H1 (cell line): ENCODE data around the gene APLP2. TPM values are rescaled to one million over a fixed set of nuclear protein-coding genes. Genes with fewer than 3 reads are reported as not detected.

ENCODE experiments used
- CTCF ChIA-PET: fragments of 300-600 bp; sonication (Branson Sonifier 250); formaldehyde crosslinking; loops from one replicate; lab custom pipeline; 2021; ENCODE audit not compliant: partially characterized antibody; lab: Charles Lee
- POLR2A ChIA-PET: fragments of 300-600 bp; sonication (Branson Sonifier 250); formaldehyde crosslinking; loops from one replicate; lab custom pipeline; 2021; ENCODE audit warnings: inconsistent platforms; ENCODE audit not compliant: partially characterized antibody; lab: Charles Lee
- DNase-seq, 2 experiments: peaks; one replicate each; pipeline versions ENCODE4 v3.0.0 to v3.0.0-alpha.2; 2010 to 2022; ENCODE audit warnings: low spot score in 2 of 2, low read depth in 1 of 2, mixed read lengths in 1 of 2
- FAIRE-seq: peaks from 2 replicates; lab custom pipeline; 2011; peaks lifted over from hg19 to GRCh38; lab: Jason Lieb, UNC
- H2AFZ ChIP-seq: 2 replicates; pipeline ENCODE4 v1.8.1; 2012; ENCODE audit warnings: low read length, inconsistent platforms
- H2AK5ac ChIP-seq: 2 replicates; pipeline ENCODE4 v1.6.1; 2013; ENCODE audit warnings: low read depth, low read length
- H2BK120ac ChIP-seq: replicated peaks from 2 replicates; pipeline ENCODE3; 2013; ENCODE audit warnings: low read depth, low read length, inconsistent platforms
- H2BK12ac ChIP-seq: 2 replicates; pipeline ENCODE4 v1.6.1; 2013; ENCODE audit warnings: low read depth, low read length
- H2BK15ac ChIP-seq: 2 replicates; pipeline ENCODE4 v1.6.1; 2013; ENCODE audit warnings: low read length
- H2BK20ac ChIP-seq: 2 replicates; pipeline ENCODE4 v1.6.1; 2013; ENCODE audit warnings: low read length
- H2BK5ac ChIP-seq: 2 replicates; pipeline ENCODE4 v1.6.1; 2013; ENCODE audit warnings: low read depth, low read length
- H3K14ac ChIP-seq: 2 replicates; pipeline ENCODE4 v1.6.1; 2013; ENCODE audit warnings: inconsistent platforms; ENCODE audit not compliant: insufficient read length
- H3K18ac ChIP-seq: 2 replicates; pipeline ENCODE4 v1.6.1; 2013; ENCODE audit warnings: low read length; ENCODE audit errors: extremely low read depth
- H3K23ac ChIP-seq: 2 replicates; pipeline ENCODE4 v1.6.1; 2013; ENCODE audit warnings: inconsistent platforms; ENCODE audit not compliant: insufficient read length
- H3K23me2 ChIP-seq: 2 replicates; pipeline ENCODE4 v1.6.1; 2013; ENCODE audit warnings: low read depth, low read length
- H3K27ac ChIP-seq: 2 replicates; pipeline ENCODE4 v1.6.1; 2011; ENCODE audit warnings: low read depth, low read length, inconsistent platforms
- H3K27me3 ChIP-seq, 4 experiments: replicated peaks in 1 of 4; 1 replicate in 1 of 4; 2 replicates in 3 of 4; pipeline versions ENCODE4 v1.6.1 to v1.8.1; 2011 to 2013; ENCODE audit warnings: low read length in 3 of 4, mild to moderate bottlenecking in 3 of 4, inconsistent platforms in 2 of 4, mixed read lengths in 2 of 4, moderate library complexity in 1 of 4; ENCODE audit not compliant: control insufficient read depth in 3 of 4, insufficient read depth in 3 of 4; ENCODE audit errors: extremely low read depth in 1 of 4
- H3K36me3 ChIP-seq, 4 experiments: 2 replicates each; pipeline versions ENCODE4 v1.6.1 to v1.8.1; 2011 to 2013; ENCODE audit warnings: mild to moderate bottlenecking in 4 of 4, low read length in 3 of 4, moderate library complexity in 2 of 4, control low read depth in 1 of 4, inconsistent platforms in 1 of 4; ENCODE audit not compliant: insufficient read depth in 4 of 4, control insufficient read depth in 2 of 4
- H3K4ac ChIP-seq: replicated peaks from 2 replicates; pipeline ENCODE3; 2013; ENCODE audit warnings: low read length, low read depth, mixed read lengths, inconsistent platforms; ENCODE audit not compliant: insufficient read length
- H3K4me1 ChIP-seq, 4 experiments: replicated peaks in 1 of 4; 1 replicate in 1 of 4; 2 replicates in 3 of 4; pipeline versions ENCODE4 v1.6.1 to v1.8.1; 2011 to 2013; ENCODE audit warnings: low read length in 3 of 4, inconsistent platforms in 2 of 4, mixed read lengths in 1 of 4; ENCODE audit not compliant: insufficient read depth in 4 of 4, control insufficient read depth in 3 of 4
- H3K4me2 ChIP-seq, 2 experiments: 2 replicates each; pipeline versions ENCODE4 v1.6.1 to v1.8.1; 2011 to 2013; ENCODE audit warnings: low read depth in 2 of 2, low read length in 2 of 2, control low read depth in 1 of 2, inconsistent platforms in 1 of 2, mild to moderate bottlenecking in 1 of 2; ENCODE audit not compliant: insufficient read depth in 1 of 2
- H3K4me3 ChIP-seq, 4 experiments: fragments of 200-600, 300-600 bp in 1 of 4; sonication (generic), shearing (Covaris generic), sonication (Bioruptor Twin) in 1 of 4; 2 replicates each; pipeline versions ENCODE4 v1.5.1 to v1.8.1; 2011 to 2016; ENCODE audit warnings: low read length in 4 of 4, low read depth in 3 of 4, control low read depth in 2 of 4, inconsistent platforms in 2 of 4, mild to moderate bottlenecking in 2 of 4, mixed read lengths in 1 of 4, moderate library complexity in 1 of 4; ENCODE audit not compliant: insufficient read depth in 2 of 4; ENCODE audit errors: extremely low read depth in 1 of 4
- H3K56ac ChIP-seq: replicated peaks from 2 replicates; pipeline ENCODE3; 2013; ENCODE audit warnings: low read depth, mild to moderate bottlenecking, mixed read lengths, low read length, inconsistent platforms; ENCODE audit not compliant: insufficient read length
- H3K79me1 ChIP-seq: 2 replicates; pipeline ENCODE4 v1.6.1; 2013; ENCODE audit warnings: low read depth, low read length, control low read depth
- H3K79me2 ChIP-seq, 2 experiments: 2 replicates each; pipeline versions ENCODE4 v1.6.1 to v1.8.1; 2012 to 2013; ENCODE audit warnings: low read length in 2 of 2, mild to moderate bottlenecking in 2 of 2, inconsistent platforms in 1 of 2; ENCODE audit not compliant: insufficient read depth in 2 of 2, control insufficient read depth in 1 of 2
- H3K9ac ChIP-seq, 4 experiments: replicated peaks in 1 of 4; 1 replicate in 1 of 4; 2 replicates in 3 of 4; pipeline versions ENCODE4 v1.6.1 to v1.8.1; 2011 to 2013; ENCODE audit warnings: low read depth in 3 of 4, low read length in 3 of 4, control low read depth in 2 of 4, mild to moderate bottlenecking in 2 of 4, moderate library complexity in 2 of 4, inconsistent platforms in 1 of 4; ENCODE audit errors: extremely low read depth in 1 of 4
- H3K9me3 ChIP-seq, 2 experiments: 2 replicates each; pipeline versions ENCODE4 v1.6.1 to v1.8.1; 2012 to 2013; ENCODE audit warnings: mild to moderate bottlenecking in 2 of 2, moderate library complexity in 2 of 2, control low read depth in 1 of 2, inconsistent platforms in 1 of 2, low read depth in 1 of 2, low read length in 1 of 2, mixed read lengths in 1 of 2; ENCODE audit not compliant: insufficient read depth in 2 of 2
- H4K20me1 ChIP-seq, 2 experiments: replicated peaks in 1 of 2; 2 replicates each; pipeline versions ENCODE3 to v1.8.1; 2011 to 2013; ENCODE audit warnings: inconsistent platforms in 2 of 2, low read length in 2 of 2, mild to moderate bottlenecking in 1 of 2; ENCODE audit not compliant: insufficient read depth in 2 of 2, control insufficient read depth in 1 of 2
- H4K5ac ChIP-seq: 2 replicates; pipeline ENCODE4 v1.6.1; 2013; ENCODE audit warnings: low read length, low read depth, mixed read lengths, inconsistent platforms; ENCODE audit not compliant: insufficient read length
- H4K8ac ChIP-seq: 2 replicates; pipeline ENCODE4 v1.8.0; 2013; ENCODE audit warnings: mild to moderate bottlenecking, moderate library complexity, low read length, inconsistent platforms; ENCODE audit not compliant: insufficient read depth; ENCODE audit errors: extremely low read depth
- H4K91ac ChIP-seq: replicated peaks from 2 replicates; pipeline ENCODE3; 2013; ENCODE audit warnings: low read length, mixed read lengths, inconsistent platforms; ENCODE audit not compliant: insufficient read length
- CBX5 ChIP-seq: fragments of 300-800, 300-1000 bp; sonication (generic); IDR thresholded peaks from 2 replicates; pipeline ENCODE4 v1.7.1; 2016; ENCODE audit warnings: antibody characterized with exemption, low read length, low read depth
- FOSL1 ChIP-seq: IDR thresholded peaks from 2 replicates; pipeline ENCODE4 v1.6.1; 2011; ENCODE audit warnings: mild to moderate bottlenecking, low read depth, low read length, moderate library complexity; ENCODE audit not compliant: insufficient read depth
- GABPA ChIP-seq: IDR thresholded peaks from 2 replicates; pipeline ENCODE4 v1.6.1; 2011; ENCODE audit warnings: mild to moderate bottlenecking, low read length, moderate library complexity, borderline replicate concordance; ENCODE audit not compliant: insufficient read depth
- TAF1 ChIP-seq: IDR thresholded peaks from 2 replicates; pipeline ENCODE4 v1.6.1; 2011; ENCODE audit warnings: mild to moderate bottlenecking, low read depth, low read length
- WGBS, 2 experiments: shearing (Covaris generic) in 1 of 2; methylation state at CpG; one replicate each; pipeline versions ENCODE4 v1.1.6 to v1.1.7; 2013 to 2015; ENCODE audit warnings: low lambda C conversion rate in 2 of 2, mixed read lengths in 2 of 2, inconsistent platforms in 1 of 2, low coverage in 1 of 2, missing lambda C conversion rate in 1 of 2; ENCODE audit not compliant: insufficient replicate concordance in 2 of 2, insufficient coverage in 1 of 2, insufficient read length in 1 of 2; ENCODE audit errors: extremely low coverage in 1 of 2, missing lambda C conversion rate in 1 of 2; 5-methylcytosine and 5-hydroxymethylcytosine counted together
- polyA plus RNA-seq, 7 experiments: library from polyadenylated mRNA; depleted of rRNA in 3 of 7; stranded (reverse) in 5 of 7; unstranded in 2 of 7; fragments of >200 nt in 5 of 7; fragments of 200-250 nt in 2 of 7; gene quantifications; 1 replicate in 5 of 7; 2 replicates in 1 of 7; 4 replicates in 1 of 7; pipeline versions ENCODE4 v1.2.1 to v1.2.3, GENCODE V29; 2011 to 2013; ENCODE audit warnings: missing spikeins in 2 of 7, mixed read lengths in 2 of 7
- total RNA-seq: library from RNA; stranded (reverse); fragmentation: NEBNext Ultra II Directional; extraction: Animal tissue kit (Norgen Biotek cat#: 25700); gene quantifications from 2 replicates; pipeline ENCODE4 v1.2.1, GENCODE V29; 2021

APLP2 gene
- total and polyA plus RNA-seq, 2 of the 8 experiments (the other 6 are each of a cell fraction or from before 2014, with no cell fraction given) = 222 to 315 TPM

- 94% methylated on average over 7 of the region's 7 CpGs; no CpG with 5 or more reads in 1 of the 2 experiments for WGBS, 2 experiments
- no peak for TF ChIP-seq GABPA
- TF ChIP-seq TAF1 = no peak
- no peak for TF ChIP-seq CBX5
- TF ChIP-seq FOSL1 = no peak
These were observed 75.2 kb downstream of the APLP2 start for GRCh38 chr11:130144861-130145281.

More at GRCh38 chr11:130144861-130145281, 75.2 kb downstream of the APLP2 start:
- H3K4ac ChIP-seq = no peak overlapping the region
- no peak overlapping the region for H2BK120ac ChIP-seq
- no peak overlapping the region for H3K56ac ChIP-seq
- no peak overlapping the region for H3K18ac ChIP-seq
- no peak overlapping the region for H2BK5ac ChIP-seq
- POLR2A ChIA-PET = interaction anchor here (1.2 to 2.8 kb wide), 3 partner anchors 10 to 168 kb away, joined by 3 to 11 read pairs (median 10); no protein-coding TSS in a partner anchor
- no peaks in the 10 kb centered on the region for H3K27me3 ChIP-seq
- H3K4me1 ChIP-seq = peaks cover 0 to 15% (median 7%) of the 10 kb centered on the region in 4 experiments; a peak in 5 of 7 replicates
- H2BK12ac ChIP-seq = no peak overlapping the region
- H4K5ac ChIP-seq = no peak overlapping the region
- H3K23me2 ChIP-seq = no peaks in the 10 kb centered on the region
- H4K8ac ChIP-seq = no peak overlapping the region
- H2AFZ ChIP-seq = no peak overlapping the region
- CTCF ChIA-PET = interaction anchor here (0.6 to 3.6 kb wide), 15 partner anchors 11 to 442 kb away, joined by 3 to 60 read pairs (median 6); no protein-coding TSS in a partner anchor
- no peak for FAIRE-seq
- no peak overlapping the region for H3K9ac ChIP-seq
- H3K9me3 ChIP-seq = no peaks in the 10 kb centered on the region
- no peaks in the 10 kb centered on the region; the same call in 1 of the 2 replicates for H3K79me1 ChIP-seq
- peaks cover 2 to 10% of the 10 kb centered on the region in 2 experiments for H4K20me1 ChIP-seq
- no peak overlapping the region for H2AK5ac ChIP-seq
- DNase-seq = no peak
- H3K36me3 ChIP-seq = peaks cover 17 to 57% (median 30%) of the 10 kb centered on the region in 4 experiments
- H3K23ac ChIP-seq = no peak overlapping the region
- no peak overlapping the region for H4K91ac ChIP-seq
- H3K14ac ChIP-seq = no peak overlapping the region
- no peak overlapping the region for H2BK15ac ChIP-seq
- H3K4me3 ChIP-seq = no peak overlapping the region
- no peak overlapping the region for H3K4me2 ChIP-seq
- H3K27ac ChIP-seq = no peak overlapping the region
- H2BK20ac ChIP-seq = no peak overlapping the region
- H3K79me2 ChIP-seq = no peaks in the 10 kb centered on the region
